Testis (tissue), 3 donors: Measurements from ENCODE around the gene UBAC2. TPM values are rescaled to one million over a fixed set of nuclear protein-coding genes. Genes with fewer than 3 reads are reported as not detected.

Experiments
- DNase-seq: peaks from one replicate; pipeline ENCODE4 v3.0.0-alpha.2; 2019
- H3K27ac ChIP-seq, 2 donors: fragments of 200-600 bp; sonication (generic); one replicate each; pipeline ENCODE4 v1.5.1; 2019
- H3K27me3 ChIP-seq: fragments of 200-600 bp; sonication (generic); one replicate; pipeline ENCODE4 v1.5.1; 2019
- H3K36me3 ChIP-seq: fragments of 200-600 bp; sonication (generic); one replicate; pipeline ENCODE4 v1.5.1; 2017; ENCODE audit warnings: low read depth; ENCODE audit errors: missing control alignments
- H3K4me1 ChIP-seq: fragments of 200-600 bp; sonication (generic); one replicate; pipeline ENCODE4 v1.5.1; 2019
- H3K4me3 ChIP-seq, 2 donors: fragments of 200-600 bp; sonication (generic); one replicate each; pipeline ENCODE4 v1.5.1; 2017 to 2019
- H3K9me3 ChIP-seq: fragments of 200-600 bp; sonication (generic); one replicate; pipeline ENCODE4 v1.5.1; 2017
- POLR2A ChIP-seq: fragments of 450-650 bp; IDR thresholded peaks from one replicate; pipeline ENCODE4 v1.6.1; 2017; ENCODE audit warnings: antibody characterized with exemption, mild to moderate bottlenecking, moderate library complexity
- WGBS, 2 donors: methylation state at CpG; one replicate each; pipeline ENCODE4 v1.1.5; 2018; 5-methylcytosine and 5-hydroxymethylcytosine counted together
- intact Hi-C: fragments of 100-400 bp; cut with DNase I; formaldehyde crosslinking; loops from one replicate; pipeline ENCODE4 v1.15.1; 2023; ENCODE audit warnings: low total_unique reads
- microRNA counts, 2 donors: library from miRNA; unstranded; fragments of <30 nt; microRNA quantifications; one replicate each; lab custom pipeline; 2016
- microRNA-seq, 2 donors: library from miRNA; unstranded; fragments of <30 nt; microRNA quantifications; one replicate each; pipeline ENCODE4, GENCODE V29; 2016; ENCODE audit warnings: borderline number of aligned reads in 2 of 2, borderline replicate concordance in 1 of 2
- polyA plus RNA-seq: library from polyadenylated mRNA; stranded (reverse); fragments of 350-450 nt; fragmentation: Illumina TruSeq; extraction: RNeasy Lipid Tissue Mini Kit (QIAGEN cat#74804); gene quantifications from one replicate; pipeline ENCODE4 v1.2.3, GENCODE V29; 2014; ENCODE audit warnings: low read depth, low replicate concordance; ENCODE audit not compliant: insufficient read depth
- small RNA-seq, 2 donors: library from RNA; depleted of rRNA; stranded (forward); fragments of <200 nt; gene quantifications; one replicate each; pipeline ENCODE3, GENCODE V24; 2016
- total RNA-seq, 2 donors: library from RNA; depleted of rRNA; stranded (reverse); fragments of >200 nt; gene quantifications; one replicate each; pipeline ENCODE4 v1.2.3, GENCODE V29; 2016
- TF ChIP-seq, protein P1 (sequence below), 3 experiments: fragments of 450-650 bp in 2 of 3; fragments of 200-600 bp in 1 of 3; sonication (generic) in 1 of 3; IDR thresholded peaks; one replicate each; pipeline ENCODE4 v1.5.1; 2016 to 2019; ENCODE audit warnings: antibody characterized with exemption in 3 of 3, mild to moderate bottlenecking in 2 of 3, moderate library complexity in 1 of 3

UBAC2 gene
- total and polyA plus RNA-seq, 3 donors from 2014 or later = 85.5 to 147 (median 93.0) TPM

DNA sequence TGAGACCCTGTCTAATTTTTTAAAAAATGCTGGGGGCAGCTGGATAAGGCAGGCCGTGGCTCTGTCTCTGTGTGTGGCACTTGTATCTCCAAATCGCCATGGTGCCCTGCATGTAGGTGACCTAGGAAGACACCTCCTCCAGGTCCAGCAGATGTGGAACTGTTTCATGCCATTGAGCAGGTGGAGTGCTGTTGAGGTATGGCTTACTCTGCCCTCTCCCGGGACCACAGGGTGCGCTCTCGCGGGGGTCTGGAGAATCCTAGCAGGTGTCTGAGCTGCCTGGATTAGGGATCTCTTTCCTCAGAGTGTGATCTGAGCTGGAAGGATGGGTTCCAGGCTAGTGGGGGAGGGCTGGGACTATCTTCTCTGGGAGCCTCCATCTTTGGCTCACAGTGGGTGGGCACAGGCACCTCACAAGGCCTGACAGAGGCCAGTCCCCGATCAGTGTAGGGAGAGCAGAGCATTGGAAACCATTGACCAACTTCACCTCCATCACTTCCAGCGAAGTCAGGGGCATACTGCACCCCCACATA, 233.0 kb downstream of the UBAC2 start:
- Histone ChIP-seq H3K27me3 (no peaks in the 10 kb centered on the region), H3K27ac (no peak overlapping the region), H3K4me1 (peaks cover 6% of the 10 kb centered on the region), H3K4me3 (no peak overlapping the region), H3K9me3 (no peaks in the 10 kb centered on the region), H3K36me3 (no peaks in the 10 kb centered on the region)
- 99 to 100% methylated on average over 3 to 8 of the region's 8 CpGs for WGBS, 2 donors
- TF ChIP-seq, protein P1, sequence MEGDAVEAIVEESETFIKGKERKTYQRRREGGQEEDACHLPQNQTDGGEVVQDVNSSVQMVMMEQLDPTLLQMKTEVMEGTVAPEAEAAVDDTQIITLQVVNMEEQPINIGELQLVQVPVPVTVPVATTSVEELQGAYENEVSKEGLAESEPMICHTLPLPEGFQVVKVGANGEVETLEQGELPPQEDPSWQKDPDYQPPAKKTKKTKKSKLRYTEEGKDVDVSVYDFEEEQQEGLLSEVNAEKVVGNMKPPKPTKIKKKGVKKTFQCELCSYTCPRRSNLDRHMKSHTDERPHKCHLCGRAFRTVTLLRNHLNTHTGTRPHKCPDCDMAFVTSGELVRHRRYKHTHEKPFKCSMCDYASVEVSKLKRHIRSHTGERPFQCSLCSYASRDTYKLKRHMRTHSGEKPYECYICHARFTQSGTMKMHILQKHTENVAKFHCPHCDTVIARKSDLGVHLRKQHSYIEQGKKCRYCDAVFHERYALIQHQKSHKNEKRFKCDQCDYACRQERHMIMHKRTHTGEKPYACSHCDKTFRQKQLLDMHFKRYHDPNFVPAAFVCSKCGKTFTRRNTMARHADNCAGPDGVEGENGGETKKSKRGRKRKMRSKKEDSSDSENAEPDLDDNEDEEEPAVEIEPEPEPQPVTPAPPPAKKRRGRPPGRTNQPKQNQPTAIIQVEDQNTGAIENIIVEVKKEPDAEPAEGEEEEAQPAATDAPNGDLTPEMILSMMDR (IDR thresholded peaks at IDR 0.05) = no peak
- no peak for TF ChIP-seq POLR2A
- intact Hi-C loops = loop anchor here (10.0 kb wide), 1 partner anchor 259 kb away; no protein-coding TSS in a partner anchor
- DNase-seq = no peak

DNA sequence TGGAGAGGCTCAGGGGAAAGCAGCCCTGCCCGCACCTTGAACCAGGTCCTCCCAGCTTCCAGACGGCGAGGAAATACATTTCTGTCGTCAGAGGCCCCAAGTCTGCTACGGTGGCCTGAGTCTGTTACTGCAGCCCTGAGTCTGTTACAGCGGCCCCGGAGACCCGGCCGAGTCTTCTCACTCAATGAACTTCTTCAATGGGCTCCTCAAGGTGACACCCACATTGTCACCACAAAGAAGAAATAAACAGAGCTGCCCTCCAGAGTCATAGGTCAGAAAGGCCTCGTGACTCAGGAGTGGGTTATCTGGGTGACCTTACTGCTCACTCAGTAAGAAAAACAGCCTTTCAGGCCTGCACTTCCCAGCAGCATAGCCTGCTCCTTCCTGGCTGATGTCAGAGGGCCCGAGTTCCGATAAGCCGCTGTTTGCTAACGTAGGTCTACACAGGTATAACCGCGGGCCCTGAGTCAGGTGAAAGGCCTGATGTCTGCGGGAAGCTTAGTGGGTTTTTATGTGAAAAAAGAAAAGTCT, 233.7 kb downstream of the UBAC2 start:
- Histone ChIP-seq H3K27ac (no peak overlapping the region), H3K27me3 (no peaks in the 10 kb centered on the region), H3K4me3 (no peak overlapping the region), H3K9me3 (no peaks in the 10 kb centered on the region), H3K4me1 (peaks cover 6% of the 10 kb centered on the region), H3K36me3 (no peaks in the 10 kb centered on the region)
- TF ChIP-seq POLR2A = no peak
- 93% methylated on average over 17 of the region's 17 CpGs for WGBS, 2 donors
- intact Hi-C loops = loop anchor here (10.0 kb wide), 1 partner anchor 260 kb away; no protein-coding TSS in a partner anchor
- DNase-seq = no peak

DNA sequence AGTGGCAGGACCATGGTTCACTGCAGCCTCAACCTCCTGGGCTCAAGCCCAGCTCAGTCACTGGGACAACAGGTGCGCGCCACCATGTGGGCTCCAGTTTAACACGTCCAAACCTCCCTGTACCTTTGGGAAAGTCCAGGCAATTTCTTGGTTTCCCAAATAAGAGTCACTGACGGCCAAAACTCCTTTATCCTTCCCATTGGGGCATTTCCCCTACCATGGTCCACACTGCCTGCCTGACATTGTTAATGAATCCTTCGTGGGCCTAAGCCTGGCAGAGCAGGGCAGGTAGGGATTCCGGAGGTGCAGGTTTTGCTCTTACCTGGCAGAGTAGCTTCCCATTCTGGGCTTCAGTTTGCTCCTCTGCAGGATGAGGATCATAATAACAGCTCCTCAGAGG, 234.5 kb downstream of the UBAC2 start:
- Histone ChIP-seq H3K27me3 (no peaks in the 10 kb centered on the region), H3K36me3 (no peaks in the 10 kb centered on the region), H3K9me3 (no peaks in the 10 kb centered on the region), H3K27ac (no peak overlapping the region), H3K4me1 (peaks cover 6% of the 10 kb centered on the region), H3K4me3 (no peak overlapping the region)
- 96 to 97% methylated on average over 6 of the region's 6 CpGs for WGBS, 2 donors
- intact Hi-C loops = loop anchor here (5.0 to 10.0 kb wide), 2 partner anchors 163 to 260 kb away; no protein-coding TSS in a partner anchor
- TF ChIP-seq, protein P1 (IDR thresholded peaks at IDR 0.05) = no peak
- no peak for TF ChIP-seq POLR2A
- no peak for DNase-seq

DNA sequence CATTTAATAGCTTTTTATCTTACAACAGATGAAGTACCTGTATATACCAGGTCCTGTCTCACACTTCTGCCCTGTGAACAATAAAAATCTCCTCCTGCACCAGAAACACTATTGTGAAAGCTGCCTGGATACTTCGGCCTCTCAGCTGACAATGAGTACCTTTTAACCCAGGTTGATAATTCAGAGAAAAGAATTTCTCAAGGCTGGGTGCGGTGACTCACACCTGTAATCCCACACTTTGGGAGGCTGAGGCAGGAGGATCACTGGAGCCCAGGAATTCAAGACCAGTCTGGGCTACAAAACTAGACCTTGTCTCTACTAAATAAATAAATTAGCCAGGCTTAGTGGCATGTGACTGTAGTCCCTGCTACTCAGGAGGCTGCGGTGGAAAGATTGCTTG, 235.3 kb downstream of the UBAC2 start:
- DNase-seq = no peak
- TF ChIP-seq, protein P1 (IDR thresholded peaks at IDR 0.05) = no peak
- no peak for TF ChIP-seq POLR2A
- WGBS, 2 donors = 52 to 63% methylated on average over 3 of the region's 3 CpGs
- Histone ChIP-seq H3K27me3 (no peaks in the 10 kb centered on the region), H3K4me1 (peaks cover 6% of the 10 kb centered on the region), H3K27ac (no peak overlapping the region), H3K4me3 (no peak overlapping the region), H3K36me3 (no peaks in the 10 kb centered on the region), H3K9me3 (no peaks in the 10 kb centered on the region)
- intact Hi-C loops = loop anchor here (5.0 to 10.0 kb wide), 2 partner anchors 164 to 261 kb away; no protein-coding TSS in a partner anchor

MicroRNAs within 50 kb of the gene (microRNA counts, 767-probe panel; counts per million panel counts)
- 0 to 152 counts per million in 2 donors for microRNA hsa-miR-623 (lab: Ali Mortazavi, UCI)

Small RNA genes within 50 kb of the gene (microRNA-seq; reads per million reads assigned to microRNA genes)
- gene MIR623 = 0 reads per million in 2 donors

Small RNA genes within 50 kb of the gene (small RNA-seq; reads per million reads assigned to genes)
- gene MIR623 (0 reads per million in 2 donors), gene RN7SKP9 (0.18 to 0.28 reads per million in 2 donors)

Other genes starting within 250 kb of the UBAC2 start
- 10 to 100 TPM; 63.4 to 74.9 TPM for gene DOCK9, start 222.8 kb upstream of the UBAC2 start, total RNA-seq
- 48.0 TPM for gene DOCK9, start 222.8 kb upstream of the UBAC2 start, polyA plus RNA-seq
- 10 to 100 TPM in 1 of 2 donors, 1 to 10 TPM in 1; 8.5 to 16.6 TPM for gene GPR18, start 57.5 kb downstream of the UBAC2 start, total RNA-seq
- 18.0 TPM for gene GPR18, start 57.5 kb downstream of the UBAC2 start, polyA plus RNA-seq
- gene GPR183, start 106.5 kb downstream of the UBAC2 start, total RNA-seq = 1 to 10 TPM in 1 of 2 donors, under 1 TPM in 1; 0.39 to 6.9 TPM
- 2.3 TPM for gene GPR183, start 106.5 kb downstream of the UBAC2 start, polyA plus RNA-seq